HG03064 (cell line): Measurements from ENCODE around the gene C16orf90.

Experiments used
- ATAC-seq: cut with Tn5 transposase; IDR thresholded peaks from one replicate; pipeline ENCODE4 v1.9.1; 2021; ENCODE audit warnings: low read depth; ENCODE audit not compliant: unreplicated experiment

C16orf90 gene

GRCh38 chr16:3467921-3468320 is 27.4 kb downstream of the C16orf90 start:
- no peak for ATAC-seq

- no peak for ATAC-seq
These were observed 28.1 kb downstream of the C16orf90 start for GRCh38 chr16:3467182-3467581.

GRCh38 chr16:3465911-3466584 is 29.2 kb downstream of the C16orf90 start:
- no peak for ATAC-seq

GRCh38 chr16:3465301-3465700 is 30.0 kb downstream of the C16orf90 start:
- ATAC-seq, result no peak

GRCh38 chr16:3461151-3461550 is 34.1 kb downstream of the C16orf90 start:
- no peak for ATAC-seq

GRCh38 chr16:3460585-3460984 is 34.7 kb downstream of the C16orf90 start:
- no peak for ATAC-seq

GRCh38 chr16:3460121-3460520 is 35.2 kb downstream of the C16orf90 start:
- no peak for ATAC-seq

GRCh38 chr16:3459401-3460090 is 35.7 kb downstream of the C16orf90 start:
- ATAC-seq, result no peak

- ATAC-seq, result no peak
These were observed 36.4 kb downstream of the C16orf90 start for GRCh38 chr16:3458852-3459361.

- peak; percentile 5 for ATAC-seq
These were observed 36.9 kb downstream of the C16orf90 start for GRCh38 chr16:3458278-3458851.

- peak; percentile 57 for ATAC-seq
These were observed 37.6 kb downstream of the C16orf90 start for GRCh38 chr16:3457434-3458252.

GRCh38 chr16:3454631-3455147 is 40.6 kb downstream of the C16orf90 start:
- no peak for ATAC-seq

GRCh38 chr16:3454093-3454492 is 41.2 kb downstream of the C16orf90 start:
- no peak for ATAC-seq

GRCh38 chr16:3444032-3444388 is 51.3 kb downstream of the C16orf90 start:
- ATAC-seq, result no peak
